Activated naive CD4-positive, alpha-beta T cell treated with anti-CD3 and anti-CD28 coated beads, Interleukin-2, amount 10 ng/mL, durations not matched to agents 7 days and 5 days (primary cell): ENCODE results near the gene TSPAN15.
"Not testable (repeated sequence)": the region's sequence is repeated elsewhere in the genome, so short reads cannot be mapped to it uniquely, and the experiment has no call there.

ENCODE experiments used
- CTCF ChIA-PET: fragments of 350-600 bp; sonication (Branson Sonifier 250); formaldehyde crosslinking; loops from one replicate; lab custom pipeline; 2021; ENCODE audit warnings: antibody characterized with exemption; lab: Charles Lee
- DNase-seq: peaks from one replicate; pipeline ENCODE4 v3.0.0-alpha.2; 2020
- H3K27ac Mint-ChIP-seq: one replicate; pipeline ENCODE4 v1.8.0; 2021; ENCODE audit warnings: mild to moderate bottlenecking, moderate library complexity, mixed read lengths
- H3K27me3 Mint-ChIP-seq: one replicate; pipeline ENCODE4 v1.8.0; 2021; ENCODE audit warnings: mild to moderate bottlenecking, mixed read lengths
- H3K36me3 Mint-ChIP-seq: one replicate; pipeline ENCODE4 v1.8.0; 2021; ENCODE audit warnings: mixed read lengths
- H3K4me1 Mint-ChIP-seq: one replicate; pipeline ENCODE4 v1.8.0; 2021; ENCODE audit warnings: mixed read lengths
- H3K4me3 Mint-ChIP-seq: one replicate; pipeline ENCODE4 v1.8.0; 2021; ENCODE audit warnings: mild to moderate bottlenecking, moderate library complexity, mixed read lengths
- H3K9me3 Mint-ChIP-seq: one replicate; pipeline ENCODE4 v1.8.0; 2021; ENCODE audit warnings: mixed read lengths

TSPAN15 gene

GRCh38 chr10:69439813-69440506 lies 11.3 kb upstream of the TSPAN15 start:
- no peak for DNase-seq
- peaks cover 60% of the 10 kb centered on the region for H3K27me3 Mint-ChIP-seq
- no peak overlapping the region for H3K27ac Mint-ChIP-seq
- CTCF ChIA-PET = interaction anchor here (2.5 kb wide), 1 partner anchor 10 kb away, joined by 9 read pairs; no protein-coding TSS in a partner anchor
- H3K36me3 Mint-ChIP-seq = no peaks in the 10 kb centered on the region
- H3K9me3 Mint-ChIP-seq = no peaks in the 10 kb centered on the region
- H3K4me1 Mint-ChIP-seq = peaks cover 3% of the 10 kb centered on the region
- H3K4me3 Mint-ChIP-seq = no peak overlapping the region

GRCh38 chr10:69443354-69443753 lies 7.9 kb upstream of the TSPAN15 start:
- Mint-ChIP-seq H3K4me3 (no peak overlapping the region), H3K9me3 (no peaks in the 10 kb centered on the region), H3K36me3 (no peaks in the 10 kb centered on the region), H3K4me1 (peaks cover 5% of the 10 kb centered on the region), H3K27me3 (peaks cover 50% of the 10 kb centered on the region), H3K27ac (no peak overlapping the region)
- CTCF ChIA-PET = no interaction called here
- no peak for DNase-seq

- Mint-ChIP-seq H3K27me3 (peaks cover 39% of the 10 kb centered on the region), H3K27ac (no peak overlapping the region), H3K4me3 (no peak overlapping the region), H3K9me3 (no peaks in the 10 kb centered on the region), H3K36me3 (no peaks in the 10 kb centered on the region), H3K4me1 (peaks cover 15% of the 10 kb centered on the region)
- no peak for DNase-seq
- CTCF ChIA-PET = no interaction called here
Observed at GRCh38 chr10:69445041-69445440, 6.2 kb upstream of the TSPAN15 start.

GRCh38 chr10:69446229-69446628 lies 5.0 kb upstream of the TSPAN15 start:
- CTCF ChIA-PET = interaction anchor here (0.8 to 1.8 kb wide), 5 partner anchors 9 to 69 kb away, joined by 3 to 8 read pairs (median 4); no protein-coding TSS in a partner anchor
- H3K4me1 Mint-ChIP-seq = peaks cover 23% of the 10 kb centered on the region

GRCh38 chr10:69446650-69447151 lies 4.6 kb upstream of the TSPAN15 start:
- Mint-ChIP-seq H3K27ac (no peak overlapping the region), H3K4me1 (peaks cover 23% of the 10 kb centered on the region)
- DNase-seq = no peak

More at GRCh38 chr10:69446229-69446628, 5.0 kb upstream of the TSPAN15 start:
- Mint-ChIP-seq H3K9me3 (no peaks in the 10 kb centered on the region), H3K36me3 (no peaks in the 10 kb centered on the region), H3K4me3 (no peak overlapping the region), H3K27ac (no peak overlapping the region), H3K27me3 (peaks cover 34% of the 10 kb centered on the region)
- no peak for DNase-seq

GRCh38 chr10:69449841-69450240 lies 1.4 kb upstream of the TSPAN15 start:
- Mint-ChIP-seq H3K9me3 (no peaks in the 10 kb centered on the region), H3K27ac (peak overlapping the region; percentile 11), H3K36me3 (no peaks in the 10 kb centered on the region), H3K27me3 (peaks cover 37% of the 10 kb centered on the region), H3K4me1 (peaks cover 40% of the 10 kb centered on the region), H3K4me3 (peak overlapping the region; percentile 29)
- peak; percentile 68 for DNase-seq
- CTCF ChIA-PET = interaction anchor here (0.6 to 3.7 kb wide), 13 partner anchors 9 to 328 kb away, joined by 3 to 16 read pairs (median 3); no protein-coding TSS in a partner anchor

More at GRCh38 chr10:69446650-69447151, 4.6 kb upstream of the TSPAN15 start:
- Mint-ChIP-seq H3K27me3 (peaks cover 31% of the 10 kb centered on the region), H3K9me3 (no peaks in the 10 kb centered on the region), H3K36me3 (no peaks in the 10 kb centered on the region), H3K4me3 (no peak overlapping the region)
- CTCF ChIA-PET = interaction anchor here (0.8 to 1.8 kb wide), 7 partner anchors 8 to 207 kb away, joined by 3 to 8 read pairs (median 4); no protein-coding TSS in a partner anchor

- H3K36me3 Mint-ChIP-seq, H3K9me3 Mint-ChIP-seq, DNase-seq, H3K27ac Mint-ChIP-seq, H3K4me3 Mint-ChIP-seq: not testable (repeated sequence)
- CTCF ChIA-PET = interaction anchor here (0.8 to 3.7 kb wide), 11 partner anchors 8 to 329 kb away, joined by 3 to 16 read pairs (median 4); no protein-coding TSS in a partner anchor
- H3K4me1 Mint-ChIP-seq = peaks cover 40% of the 10 kb centered on the region
- H3K27me3 Mint-ChIP-seq = peaks cover 39% of the 10 kb centered on the region
Observed at GRCh38 chr10:69450395-69450794, 870 bp upstream of the TSPAN15 start.

- DNase-seq = peak; percentile 32
- peak overlapping the region; percentile 84 for H3K4me3 Mint-ChIP-seq
- CTCF ChIA-PET = interaction anchor here (2.0 kb wide), 1 partner anchor 54 kb away, joined by 6 read pairs; no protein-coding TSS in a partner anchor
- peaks cover 40% of the 10 kb centered on the region for H3K4me1 Mint-ChIP-seq
- no peaks in the 10 kb centered on the region for H3K9me3 Mint-ChIP-seq
- no peaks in the 10 kb centered on the region for H3K36me3 Mint-ChIP-seq
- no peak overlapping the region for H3K27ac Mint-ChIP-seq
- H3K27me3 Mint-ChIP-seq = peaks cover 35% of the 10 kb centered on the region
Observed at GRCh38 chr10:69451784-69452251, 553 bp downstream of the TSPAN15 start.

- peaks cover 35% of the 10 kb centered on the region for H3K27me3 Mint-ChIP-seq
- no peak overlapping the region for H3K27ac Mint-ChIP-seq
- CTCF ChIA-PET = interaction anchor here (0.6 to 0.9 kb wide), 2 partner anchors 11 to 235 kb away, joined by 3 read pairs; no protein-coding TSS in a partner anchor
- H3K4me1 Mint-ChIP-seq = peaks cover 40% of the 10 kb centered on the region
- peak overlapping the region; percentile 84 for H3K4me3 Mint-ChIP-seq
- DNase-seq = no peak
- H3K36me3 Mint-ChIP-seq = no peaks in the 10 kb centered on the region
- H3K9me3 Mint-ChIP-seq = no peaks in the 10 kb centered on the region
Observed at GRCh38 chr10:69452676-69453415, 1.6 kb downstream of the TSPAN15 start.

GRCh38 chr10:69453795-69454194 lies 2.5 kb downstream of the TSPAN15 start:
- no peak overlapping the region for H3K27ac Mint-ChIP-seq
- CTCF ChIA-PET = no interaction called here
- no peak for DNase-seq
- H3K4me3 Mint-ChIP-seq = no peak overlapping the region
- H3K4me1 Mint-ChIP-seq = peaks cover 35% of the 10 kb centered on the region
- no peaks in the 10 kb centered on the region for H3K36me3 Mint-ChIP-seq
- no peaks in the 10 kb centered on the region for H3K9me3 Mint-ChIP-seq
- peaks cover 29% of the 10 kb centered on the region for H3K27me3 Mint-ChIP-seq

GRCh38 chr10:69455006-69455763 lies 3.9 kb downstream of the TSPAN15 start:
- peaks cover 28% of the 10 kb centered on the region for H3K27me3 Mint-ChIP-seq
- DNase-seq = no peak
- H3K4me1 Mint-ChIP-seq = peaks cover 24% of the 10 kb centered on the region
- no peaks in the 10 kb centered on the region for H3K9me3 Mint-ChIP-seq
- no peaks in the 10 kb centered on the region for H3K36me3 Mint-ChIP-seq
- CTCF ChIA-PET = interaction anchor here (0.8 kb wide), 1 partner anchor 9 kb away, joined by 4 read pairs; no protein-coding TSS in a partner anchor
- H3K4me3 Mint-ChIP-seq = no peak overlapping the region
- no peak overlapping the region for H3K27ac Mint-ChIP-seq

- H3K4me3 Mint-ChIP-seq = no peak overlapping the region
- CTCF ChIA-PET = interaction anchor here (0.8 kb wide), 1 partner anchor 58 kb away, joined by 4 read pairs; no protein-coding TSS in a partner anchor
Observed at GRCh38 chr10:69456880-69457693, 5.8 kb downstream of the TSPAN15 start.

More at GRCh38 chr10:69456880-69457693, 5.8 kb downstream of the TSPAN15 start:
- Mint-ChIP-seq H3K9me3 (no peaks in the 10 kb centered on the region), H3K27ac (no peak overlapping the region), H3K27me3 (peaks cover 23% of the 10 kb centered on the region), H3K36me3 (no peaks in the 10 kb centered on the region), H3K4me1 (peaks cover 27% of the 10 kb centered on the region)
- DNase-seq = no peak
